Esophagus muscularis mucosa (tissue), 4 donors: ENCODE measurements around the gene SPIRE2. TPM values are rescaled to one million over a fixed set of nuclear protein-coding genes. Genes with fewer than 3 reads are reported as not detected.

ENCODE experiments used
- DNase-seq: peaks from one replicate; pipeline ENCODE4 v3.0.0-alpha.2; 2017; ENCODE audit errors: extremely low spot score
- H3K27ac ChIP-seq, 4 donors: fragments of 200-600 bp; sonication (generic); replicated peaks in 1 of 4; 1 replicate in 3 of 4; 2 replicates in 1 of 4; pipeline ENCODE4 v1.5.1; 2016 to 2019; ENCODE audit warnings: mild to moderate bottlenecking in 1 of 4
- H3K27me3 ChIP-seq, 4 donors: fragments of 200-600 bp; sonication (generic); one replicate each; pipeline versions ENCODE4 v1.5.1 to v1.6.0; 2016 to 2019
- H3K36me3 ChIP-seq, 4 donors: fragments of 200-600 bp; sonication (generic); one replicate each; pipeline ENCODE4 v1.5.1; 2016 to 2019
- H3K4me1 ChIP-seq, 4 donors: fragments of 200-600 bp; sonication (generic); one replicate each; pipeline ENCODE4 v1.5.1; 2016 to 2019
- H3K4me3 ChIP-seq, 4 donors: fragments of 200-600 bp; sonication (generic); 1 replicate in 2 of 4; 2 replicates in 2 of 4; pipeline ENCODE4 v1.5.1; 2016 to 2019; ENCODE audit warnings: mild to moderate bottlenecking in 4 of 4, moderate library complexity in 1 of 4
- H3K9me3 ChIP-seq, 4 donors: fragments of 200-600 bp; sonication (generic); 1 replicate in 3 of 4; 2 replicates in 1 of 4; pipeline ENCODE4 v1.5.1; 2016 to 2019
- CTCF ChIP-seq, 3 experiments: fragments of 200-600 bp in 2 of 3; fragments of 450-650 bp in 1 of 3; sonication (generic) in 2 of 3; IDR thresholded peaks; one replicate each; pipeline ENCODE4 v1.5.1; 2017 to 2019; ENCODE audit warnings: antibody characterized with exemption in 3 of 3, mild to moderate bottlenecking in 2 of 3, moderate library complexity in 1 of 3
- EP300 ChIP-seq: sonication (generic); formaldehyde crosslinking; IDR thresholded peaks from one replicate; pipeline ENCODE4 v1.6.1; 2017; ENCODE audit warnings: antibody characterized with exemption
- POLR2A ChIP-seq: fragments of 450-650 bp; IDR thresholded peaks from one replicate; pipeline ENCODE4 v1.6.1; 2017; ENCODE audit warnings: antibody characterized with exemption, moderate library complexity, mild to moderate bottlenecking, low read depth
- POLR2AphosphoS5 ChIP-seq, 2 donors: sonication (generic); formaldehyde crosslinking; IDR thresholded peaks; one replicate each; pipeline ENCODE4 v1.6.1; 2017; ENCODE audit warnings: antibody characterized with exemption in 2 of 2
- WGBS: methylation state at CpG from one replicate; pipeline ENCODE4 v1.1.5; 2018; 5-methylcytosine and 5-hydroxymethylcytosine counted together
- intact Hi-C: fragments of 100-400 bp; cut with DNase I; formaldehyde crosslinking; loops from one replicate; pipeline ENCODE4 v1.15.1; 2023
- total RNA-seq, 4 donors: library from RNA; depleted of rRNA; stranded (reverse); fragments of >200 nt; gene quantifications; one replicate each; pipeline versions ENCODE4 v1.1.0 to v1.2.1, GENCODE V29; 2016

SPIRE2 gene
- total RNA-seq, 4 donors from 2014 or later, result 1.8 to 7.2 (median 4.2) TPM

- intact Hi-C loops, result no loop called here
- no peaks in the 10 kb centered on the region for H3K27me3 ChIP-seq
- H3K4me1 ChIP-seq, result peaks cover 0 to 6% (median 3%) of the 10 kb centered on the region in 4 donors
- H3K27ac ChIP-seq, result no peak overlapping the region
- no peak for DNase-seq
- no peak for TF ChIP-seq POLR2A
- TF ChIP-seq POLR2AphosphoS5 (IDR thresholded peaks at IDR 0.05), result no peak
- TF ChIP-seq EP300, result no peak
- no peak for TF ChIP-seq CTCF (IDR thresholded peaks at IDR 0.05)
- H3K36me3 ChIP-seq, result peaks cover 53 to 82% (median 75%) of the 10 kb centered on the region in 4 donors
- no peak overlapping the region for H3K4me3 ChIP-seq
- 80% methylated on average over 6 of the region's 6 CpGs for WGBS
- H3K9me3 ChIP-seq, result no peaks in the 10 kb centered on the region
Measured at GRCh38 chr16:89881368-89881730, 53.1 kb downstream of the SPIRE2 start.

DNA sequence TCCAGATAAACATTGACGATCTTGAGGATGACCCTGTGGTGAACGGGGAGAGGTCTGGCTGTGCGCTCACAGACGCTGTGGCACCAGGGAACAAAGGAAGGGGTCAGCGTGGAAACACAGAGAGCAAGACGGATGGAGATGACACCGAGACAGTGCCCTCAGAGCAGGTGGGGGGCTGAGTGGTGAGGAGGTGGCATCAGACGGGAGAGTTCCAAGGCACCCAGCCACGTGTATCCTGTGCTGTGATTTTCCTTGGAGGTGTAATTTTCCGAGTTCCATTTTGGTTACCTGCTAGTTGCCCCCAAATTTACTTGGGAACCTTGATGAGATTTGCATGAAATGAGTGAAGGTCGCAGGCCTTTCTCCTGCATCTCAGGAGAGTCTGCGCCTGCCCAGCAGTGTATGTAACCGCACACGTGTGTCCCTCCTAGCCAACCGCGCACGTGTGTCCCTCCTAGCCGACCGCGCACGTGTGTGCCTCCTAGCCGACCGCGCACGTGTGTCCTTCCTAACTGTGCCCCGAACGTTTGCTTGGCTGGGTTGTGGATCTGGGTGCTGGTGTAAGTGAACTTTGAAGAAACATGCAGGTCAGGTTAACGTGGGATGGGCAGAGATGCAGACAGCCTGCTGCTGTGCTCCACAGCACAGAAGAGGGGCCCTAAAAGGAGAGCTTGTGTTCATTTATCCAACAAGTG, 55.2 kb downstream of the SPIRE2 start:
- TF ChIP-seq EP300 (no peak), CTCF (IDR thresholded peaks at IDR 0.05) (no peak)
- H3K27me3 ChIP-seq, result no peaks in the 10 kb centered on the region
- intact Hi-C loops, result no loop called here
- H3K36me3 ChIP-seq, result peaks cover 73 to 97% (median 94%) of the 10 kb centered on the region in 4 donors
- whole genome bisulfite sequencing, result 90% methylated on average over 24 of the region's 28 CpGs
- DNase-seq, result no peak
- no peaks in the 10 kb centered on the region for H3K9me3 ChIP-seq
- H3K27ac ChIP-seq, result no peak overlapping the region
- peaks cover 0 to 4% (median 0%) of the 10 kb centered on the region in 4 donors for H3K4me1 ChIP-seq
- H3K4me3 ChIP-seq, result no peak overlapping the region

DNA sequence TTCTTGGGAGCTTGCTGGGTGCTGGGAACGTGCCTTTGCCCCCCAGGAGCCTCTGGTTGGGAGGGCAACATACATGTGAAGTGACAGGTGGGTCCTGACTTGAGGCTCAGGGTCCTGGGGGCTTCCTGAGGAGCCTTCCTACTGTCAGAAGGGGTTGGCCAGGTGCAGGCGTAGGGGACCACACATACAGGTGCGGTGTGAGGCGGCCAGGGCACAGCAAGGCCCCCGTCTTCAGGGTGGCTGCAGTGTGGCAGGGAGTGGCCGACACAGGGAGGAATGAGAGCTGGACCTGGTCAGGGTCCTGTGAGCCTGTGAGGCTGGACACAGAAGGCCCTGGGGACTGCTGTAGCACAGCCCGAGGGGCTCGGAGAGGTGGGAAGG, 55.8 kb downstream of the SPIRE2 start:
- no peak overlapping the region for H3K4me3 ChIP-seq
- intact Hi-C loops, result no loop called here
- no peak overlapping the region for H3K27ac ChIP-seq
- DNase-seq, result no peak
- peaks cover 0 to 4% (median 0%) of the 10 kb centered on the region in 4 donors for H3K4me1 ChIP-seq
- H3K9me3 ChIP-seq, result no peaks in the 10 kb centered on the region
- WGBS, result 94% methylated on average over 6 of the region's 8 CpGs
- peaks cover 73 to 97% (median 94%) of the 10 kb centered on the region in 4 donors for H3K36me3 ChIP-seq
- H3K27me3 ChIP-seq, result no peaks in the 10 kb centered on the region
- TF ChIP-seq CTCF (IDR thresholded peaks at IDR 0.05) (no peak), POLR2A (no peak), EP300 (no peak), POLR2AphosphoS5 (IDR thresholded peaks at IDR 0.05) (no peak)

DNA sequence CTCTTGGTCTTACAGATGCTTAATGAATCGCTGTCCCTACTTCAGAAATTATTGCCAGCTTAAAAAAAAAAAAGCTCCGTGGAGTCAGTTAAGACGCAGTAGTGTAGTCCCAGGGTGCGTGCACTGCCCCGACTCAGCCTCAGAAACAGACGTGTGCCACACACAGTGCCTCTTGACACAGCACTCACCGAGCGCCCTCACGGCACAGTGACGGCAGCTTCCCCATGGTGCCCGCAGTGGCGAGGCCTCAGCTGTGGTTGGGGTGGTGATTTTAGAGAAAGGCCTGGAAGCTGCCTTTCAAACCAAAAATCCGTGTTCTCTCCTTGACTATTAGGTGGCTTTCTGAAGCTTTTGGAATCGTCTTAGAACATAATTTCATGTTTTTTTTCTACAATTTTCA, 59.0 kb downstream of the SPIRE2 start:
- intact Hi-C loops, result no loop called here

More for the DNA sequence above, 59.0 kb downstream of the SPIRE2 start:
- H3K4me1 ChIP-seq, result peaks cover 0 to 4% (median 0%) of the 10 kb centered on the region in 4 donors
- DNase-seq, result no peak
- no peaks in the 10 kb centered on the region for H3K9me3 ChIP-seq
- WGBS, result 95% methylated on average over 14 of the region's 14 CpGs
- TF ChIP-seq CTCF (IDR thresholded peaks at IDR 0.05), result no peak
- TF ChIP-seq POLR2A, result no peak
- TF ChIP-seq EP300, result no peak
- no peak for TF ChIP-seq POLR2AphosphoS5 (IDR thresholded peaks at IDR 0.05)
- H3K27me3 ChIP-seq, result no peaks in the 10 kb centered on the region
- H3K36me3 ChIP-seq, result peaks cover 79 to 100% (median 99%) of the 10 kb centered on the region in 4 donors
- H3K27ac ChIP-seq, result no peak overlapping the region
- no peak overlapping the region for H3K4me3 ChIP-seq
